OCI-LY3 (cell line): ENCODE measurements around the gene ENC1.

Source experiments
- H2AFZ ChIP-seq: fragments of 200-600, 300-600 bp; shearing (Covaris generic); 2 replicates; pipeline ENCODE4 v1.6.0; 2014; ENCODE audit warnings: antibody characterized with exemption, low read depth, low read length
- H3K27ac ChIP-seq: fragments of 200-600, 300-600 bp; sonication (generic); 2 replicates; pipeline ENCODE4 v1.5.1; 2014; ENCODE audit warnings: mild to moderate bottlenecking, low read length, moderate library complexity, mixed read lengths
- H3K27me3 ChIP-seq: fragments of 200-600, 300-600 bp; sonication (generic); 2 replicates; pipeline ENCODE4 v1.6.1; 2014; ENCODE audit warnings: low read depth, low read length, mixed read lengths
- H3K36me3 ChIP-seq: fragments of 200-600, 300-600 bp; sonication (generic); replicated peaks from 2 replicates; pipeline ENCODE3; 2014; ENCODE audit warnings: low read depth, low read length, mixed read lengths
- H3K4me1 ChIP-seq: fragments of 300-600, 200-600 bp; sonication (generic); 2 replicates; pipeline ENCODE4 v1.6.1; 2014; ENCODE audit warnings: low read length, mixed read lengths
- H3K4me2 ChIP-seq: fragments of 200-600, 300-600 bp; sonication (generic); 2 replicates; pipeline ENCODE4 v1.6.1; 2014; ENCODE audit warnings: low read length, mixed read lengths
- H3K4me3 ChIP-seq: fragments of 300-600, 200-600 bp; sonication (generic); 2 replicates; pipeline ENCODE4 v1.5.1; 2014; ENCODE audit warnings: antibody characterized with exemption, mild to moderate bottlenecking, low read length, moderate library complexity
- H3K79me2 ChIP-seq: fragments of 300-600, 200-600 bp; shearing (Covaris generic); 2 replicates; pipeline ENCODE4 v1.6.1; 2014; ENCODE audit warnings: mild to moderate bottlenecking, low read length, mixed read lengths
- H3K9ac ChIP-seq: fragments of 300-600, 200-600 bp; shearing (Covaris generic); 2 replicates; pipeline ENCODE4 v1.6.0; 2014; ENCODE audit warnings: mild to moderate bottlenecking, low read length, moderate library complexity
- H3K9me3 ChIP-seq: fragments of 200-600, 300-600 bp; shearing (Covaris generic); 2 replicates; pipeline ENCODE4 v1.6.1; 2014; ENCODE audit warnings: low read length, mixed read lengths; ENCODE audit not compliant: insufficient read depth
- H4K20me1 ChIP-seq: fragments of 200-600, 300-600 bp; sonication (generic); 2 replicates; pipeline ENCODE4 v1.6.1; 2016; ENCODE audit warnings: low read length, mixed read lengths; ENCODE audit not compliant: insufficient read depth
- EZH2phosphoT487 ChIP-seq: fragments of 200-600 bp; shearing (Covaris generic); IDR thresholded peaks from 2 replicates; pipeline ENCODE4 v1.6.1; 2018; ENCODE audit warnings: antibody characterized with exemption, mixed run types, low read depth
- TF ChIP-seq, protein P1 (sequence below): fragments of 200-600, 300-600 bp; sonication (generic); IDR thresholded peaks from 2 replicates; pipeline ENCODE4 v1.5.1; 2014; ENCODE audit warnings: antibody characterized with exemption, low read length, low read depth

The ENC1 gene

DNA sequence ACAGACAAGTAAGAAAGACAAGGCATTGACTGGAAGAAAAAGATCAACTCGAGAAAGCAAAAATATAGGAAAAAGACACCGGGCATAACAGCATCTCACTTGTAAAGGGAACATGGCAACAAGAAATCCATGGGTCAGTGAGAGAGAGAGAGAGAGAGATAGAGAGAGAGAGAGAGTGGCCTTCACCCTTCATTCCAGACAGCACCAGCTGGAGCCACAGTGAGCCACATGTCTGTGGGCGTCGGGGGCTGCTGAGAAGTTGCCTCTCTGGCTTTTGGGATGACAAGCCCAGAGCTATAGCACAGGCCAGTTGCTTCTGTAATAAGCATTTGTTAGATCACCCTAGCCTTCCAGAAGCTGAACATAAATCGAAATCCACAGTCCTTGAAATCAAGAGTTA lies 20.3 kb upstream of the ENC1 start:
- no peaks in the 10 kb centered on the region for H3K4me1 ChIP-seq
- H2AFZ ChIP-seq, result no peak overlapping the region
- no peaks in the 10 kb centered on the region for H3K36me3 ChIP-seq
- H3K4me2 ChIP-seq, result no peak overlapping the region
- no peak for TF ChIP-seq EZH2phosphoT487
- TF ChIP-seq, protein P1, sequence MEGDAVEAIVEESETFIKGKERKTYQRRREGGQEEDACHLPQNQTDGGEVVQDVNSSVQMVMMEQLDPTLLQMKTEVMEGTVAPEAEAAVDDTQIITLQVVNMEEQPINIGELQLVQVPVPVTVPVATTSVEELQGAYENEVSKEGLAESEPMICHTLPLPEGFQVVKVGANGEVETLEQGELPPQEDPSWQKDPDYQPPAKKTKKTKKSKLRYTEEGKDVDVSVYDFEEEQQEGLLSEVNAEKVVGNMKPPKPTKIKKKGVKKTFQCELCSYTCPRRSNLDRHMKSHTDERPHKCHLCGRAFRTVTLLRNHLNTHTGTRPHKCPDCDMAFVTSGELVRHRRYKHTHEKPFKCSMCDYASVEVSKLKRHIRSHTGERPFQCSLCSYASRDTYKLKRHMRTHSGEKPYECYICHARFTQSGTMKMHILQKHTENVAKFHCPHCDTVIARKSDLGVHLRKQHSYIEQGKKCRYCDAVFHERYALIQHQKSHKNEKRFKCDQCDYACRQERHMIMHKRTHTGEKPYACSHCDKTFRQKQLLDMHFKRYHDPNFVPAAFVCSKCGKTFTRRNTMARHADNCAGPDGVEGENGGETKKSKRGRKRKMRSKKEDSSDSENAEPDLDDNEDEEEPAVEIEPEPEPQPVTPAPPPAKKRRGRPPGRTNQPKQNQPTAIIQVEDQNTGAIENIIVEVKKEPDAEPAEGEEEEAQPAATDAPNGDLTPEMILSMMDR, result no peak
- no peaks in the 10 kb centered on the region for H3K79me2 ChIP-seq
- H3K9me3 ChIP-seq, result no peaks in the 10 kb centered on the region
- no peak overlapping the region for H3K27ac ChIP-seq
- H4K20me1 ChIP-seq, result no peaks in the 10 kb centered on the region
- no peak overlapping the region for H3K9ac ChIP-seq
- H3K4me3 ChIP-seq, result no peak overlapping the region
- H3K27me3 ChIP-seq, result no peaks in the 10 kb centered on the region

DNA sequence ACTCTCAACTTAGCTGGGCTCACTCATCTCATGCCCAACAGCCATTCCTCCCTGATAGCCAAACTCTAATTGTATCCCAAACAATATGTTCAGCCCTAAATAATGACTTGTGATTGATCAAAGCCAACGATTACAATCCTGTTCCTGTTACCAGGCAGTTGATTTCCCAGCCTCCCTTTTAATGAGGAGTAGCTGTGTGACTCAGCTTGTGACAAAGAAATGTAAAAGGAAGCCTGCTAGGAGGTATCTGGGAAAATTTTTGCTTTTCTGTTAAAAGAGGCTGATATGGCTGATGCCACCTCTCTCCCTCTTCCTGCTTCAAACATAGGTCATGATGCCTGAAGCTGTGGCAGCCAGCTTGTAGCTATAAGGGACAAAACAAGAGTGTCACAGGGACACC lies 19.6 kb upstream of the ENC1 start:
- H3K79me2 ChIP-seq, result no peaks in the 10 kb centered on the region
- no peaks in the 10 kb centered on the region for H3K36me3 ChIP-seq
- TF ChIP-seq, protein P1, result no peak
- TF ChIP-seq EZH2phosphoT487, result no peak
- H4K20me1 ChIP-seq, result no peaks in the 10 kb centered on the region
- no peaks in the 10 kb centered on the region for H3K27me3 ChIP-seq
- H3K9me3 ChIP-seq, result no peaks in the 10 kb centered on the region
- H3K9ac ChIP-seq, result no peak overlapping the region
- H3K4me2 ChIP-seq, result no peak overlapping the region
- H3K27ac ChIP-seq, result no peak overlapping the region
- no peak overlapping the region for H2AFZ ChIP-seq
- H3K4me1 ChIP-seq, result no peaks in the 10 kb centered on the region
- no peak overlapping the region for H3K4me3 ChIP-seq

DNA sequence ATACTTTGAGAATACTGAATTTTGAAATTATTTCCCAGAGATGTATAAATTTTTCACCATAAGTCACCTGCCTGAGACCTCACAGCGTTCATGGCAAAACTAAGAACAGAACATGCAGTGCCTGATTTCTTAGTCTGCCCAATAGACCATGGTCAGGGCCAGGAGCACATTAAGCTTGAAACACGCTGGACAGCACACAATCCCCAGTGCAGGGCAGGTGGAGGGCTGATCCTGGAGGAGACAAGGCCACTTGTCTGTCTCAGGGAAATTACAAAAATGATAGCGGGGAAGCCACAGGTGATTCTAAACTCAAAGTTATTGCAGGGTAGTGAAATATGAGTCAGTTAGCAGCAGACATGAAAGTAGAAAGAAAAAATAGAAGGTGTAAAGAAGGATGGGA lies 18.6 kb upstream of the ENC1 start:
- Histone ChIP-seq H3K4me1 (no peaks in the 10 kb centered on the region), H3K79me2 (no peaks in the 10 kb centered on the region), H3K36me3 (no peaks in the 10 kb centered on the region), H3K4me3 (no peak overlapping the region), H3K9me3 (no peaks in the 10 kb centered on the region), H3K27me3 (no peaks in the 10 kb centered on the region), H3K9ac (no peak overlapping the region), H2AFZ (no peak overlapping the region), H3K4me2 (no peak overlapping the region), H4K20me1 (no peaks in the 10 kb centered on the region), H3K27ac (no peak overlapping the region)
- TF ChIP-seq, protein P1, result no peak
- TF ChIP-seq EZH2phosphoT487, result no peak

DNA sequence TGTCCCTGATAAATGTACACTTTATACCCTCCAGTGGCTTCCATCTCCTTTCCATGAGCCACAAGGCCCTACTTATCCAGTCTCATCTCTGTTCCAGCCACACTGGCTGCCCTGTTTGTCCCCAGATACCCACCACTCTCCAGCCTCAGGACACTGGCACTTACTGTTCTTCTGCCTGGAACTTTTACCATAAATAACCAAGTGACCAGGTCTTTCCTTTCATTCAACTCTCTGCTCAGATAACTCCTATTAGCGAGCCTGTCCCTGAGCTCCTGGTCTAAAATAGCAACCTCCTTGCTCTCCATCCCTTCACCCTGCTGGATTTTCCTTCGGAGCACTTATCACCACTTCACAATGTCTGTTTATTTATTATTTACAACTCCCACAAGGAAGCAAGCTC lies 16.6 kb upstream of the ENC1 start:
- Histone ChIP-seq H3K79me2 (no peaks in the 10 kb centered on the region), H2AFZ (no peak overlapping the region), H3K4me2 (no peak overlapping the region), H3K27ac (no peak overlapping the region), H4K20me1 (no peaks in the 10 kb centered on the region), H3K4me1 (no peaks in the 10 kb centered on the region), H3K4me3 (no peak overlapping the region), H3K36me3 (no peaks in the 10 kb centered on the region), H3K9ac (no peak overlapping the region), H3K9me3 (no peaks in the 10 kb centered on the region), H3K27me3 (no peaks in the 10 kb centered on the region)
- TF ChIP-seq, protein P1, result no peak
- TF ChIP-seq EZH2phosphoT487, result no peak
